Activated CD4-positive, CD25-positive, alpha-beta regulatory T cell (primary cell): Measurements from ENCODE around the gene KRTAP5-6.

ENCODE experiments used
- DNase-seq, 4 experiments: peaks; one replicate each; lab custom pipeline; 2025; lab: John Stamatoyannopoulos, UW

KRTAP5-6 gene

DNA sequence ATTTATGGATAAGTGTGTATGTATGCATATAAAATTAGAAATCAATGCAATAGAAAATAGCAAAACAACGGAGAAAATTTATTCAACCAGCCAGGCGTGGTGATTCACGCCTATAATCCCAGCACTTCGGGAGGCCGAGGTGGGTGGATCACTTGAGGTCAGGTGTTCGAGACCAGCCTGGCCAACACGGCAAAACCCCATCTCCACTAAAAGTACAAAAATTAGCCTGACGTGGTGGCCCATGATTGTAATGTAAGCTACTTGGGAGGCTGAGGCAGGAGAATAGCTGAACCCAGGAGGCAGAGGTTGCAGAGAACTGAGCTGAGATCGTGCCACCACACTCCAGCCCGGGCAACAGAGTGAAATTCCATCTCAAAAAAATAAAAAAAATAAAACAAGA lies 5.5 kb downstream of the KRTAP5-6 start:
- DNase-seq = no peak

DNA sequence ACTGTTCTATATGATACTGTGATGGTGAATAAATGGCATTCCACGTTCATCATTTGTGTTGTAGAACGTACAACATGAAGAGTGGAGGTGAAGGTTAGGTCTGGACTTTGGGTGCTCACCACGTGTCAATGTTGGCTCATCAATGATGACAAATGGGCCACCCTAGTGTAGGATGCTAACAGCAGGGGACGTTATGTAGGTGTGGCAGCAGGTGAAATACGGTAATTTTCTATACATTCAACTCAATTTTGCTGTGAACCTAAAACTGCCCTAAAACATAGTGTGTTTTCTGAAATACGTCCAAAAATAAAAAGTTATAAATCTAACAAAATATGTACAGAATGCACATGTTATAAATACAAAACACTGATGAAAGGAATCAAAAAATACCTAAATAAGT lies 6.2 kb downstream of the KRTAP5-6 start:
- no peak for DNase-seq

DNA sequence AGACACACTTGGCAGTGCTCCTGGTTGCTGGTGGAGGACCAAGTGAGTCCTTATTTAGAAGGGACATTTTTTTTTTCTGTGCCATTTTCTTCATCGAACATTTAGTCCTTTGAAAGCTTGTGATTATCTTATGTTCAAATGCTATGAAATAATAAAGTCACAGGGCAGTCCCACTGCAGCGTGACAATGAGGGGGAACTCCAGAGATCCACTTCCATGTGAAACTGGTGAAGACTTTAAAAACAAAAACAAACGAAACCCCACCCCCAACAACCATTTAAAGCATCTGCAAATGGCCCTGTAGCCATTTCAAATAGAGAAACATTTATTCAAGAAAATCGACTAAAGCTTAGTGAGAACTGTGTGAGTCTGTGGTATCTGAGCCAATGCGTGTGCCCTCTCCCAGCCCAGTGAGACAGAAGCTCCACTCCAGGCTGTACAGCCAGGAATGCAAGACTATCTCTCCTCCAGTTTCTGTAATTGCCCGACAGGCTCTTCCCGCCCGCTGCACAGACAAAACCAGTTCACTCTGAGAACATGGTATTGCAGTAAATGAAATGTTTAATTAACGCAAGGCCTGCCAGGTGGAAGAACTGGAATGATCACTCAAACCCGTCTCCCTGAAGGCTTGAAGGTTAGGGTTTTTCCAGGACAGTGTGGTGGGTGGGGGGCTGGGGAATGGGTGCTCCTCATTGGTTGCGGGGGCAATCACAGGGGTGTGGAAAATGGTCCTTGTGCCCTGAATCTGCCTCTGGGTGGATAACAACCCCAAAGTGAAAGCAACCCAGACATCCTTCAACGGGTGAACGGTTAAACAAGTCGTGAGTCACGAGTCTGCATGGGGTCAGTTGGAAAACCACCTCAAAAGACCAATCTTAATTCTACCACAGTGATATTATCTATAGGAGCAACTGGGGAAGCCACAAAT lies 8.4 kb downstream of the KRTAP5-6 start:
- DNase-seq = no peak

DNA sequence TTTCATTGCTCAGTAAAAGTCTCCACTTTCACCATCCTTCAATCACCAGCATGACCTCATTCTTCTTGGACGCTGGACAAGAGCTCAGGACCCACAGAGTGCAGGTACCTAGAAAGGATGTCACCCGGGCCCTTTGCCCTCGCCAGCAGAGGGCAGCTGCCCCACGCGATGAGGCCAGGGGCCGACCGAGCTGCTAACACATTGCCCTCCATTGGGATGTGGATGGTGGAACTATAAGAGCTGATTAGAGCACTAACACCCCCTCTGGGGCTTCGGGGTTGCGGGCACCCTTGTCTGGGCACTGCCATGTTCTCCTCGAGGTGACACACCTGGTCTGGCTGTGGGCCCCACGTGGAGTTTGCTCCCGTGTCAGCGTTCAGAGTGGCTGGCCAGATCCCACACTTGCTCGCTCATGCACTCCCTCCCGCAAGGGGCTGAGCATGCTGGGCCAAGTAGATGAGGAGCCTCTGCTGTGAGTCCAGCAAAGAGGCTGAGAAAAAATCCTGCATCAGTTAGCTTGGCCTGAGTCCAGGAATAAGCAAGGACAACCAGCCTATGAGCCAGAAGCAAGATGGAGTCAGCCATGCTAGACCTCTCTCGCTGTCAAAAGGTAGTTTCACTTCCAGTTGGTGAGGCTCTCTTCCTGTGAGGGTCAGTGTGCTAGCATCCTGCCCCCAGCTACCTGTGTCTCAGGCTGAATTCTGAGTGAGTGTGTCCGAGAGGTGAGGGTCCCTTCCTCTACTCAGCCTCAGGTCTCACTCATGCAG lies 9.8 kb downstream of the KRTAP5-6 start:
- no peak for DNase-seq

DNA sequence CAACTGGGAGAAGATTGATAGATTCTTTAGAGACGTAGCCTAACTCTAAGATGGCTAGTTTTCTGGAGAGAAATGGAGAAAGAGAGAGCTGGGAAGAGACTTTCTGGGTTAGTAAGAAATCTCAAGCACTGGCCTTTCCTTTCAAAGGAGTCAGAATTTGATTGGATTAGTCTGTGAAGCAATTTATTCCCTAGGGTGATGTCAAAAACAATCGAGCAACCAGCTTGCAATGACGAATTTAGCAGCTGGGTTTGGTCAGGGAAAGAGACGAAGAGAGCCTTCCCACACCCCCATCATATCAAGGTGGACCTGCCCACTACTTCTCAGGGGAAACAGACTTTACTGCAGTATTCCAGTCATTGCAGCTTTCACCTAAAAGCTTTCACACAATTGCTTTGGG lies 10.8 kb downstream of the KRTAP5-6 start:
- DNase-seq = no peak

DNA sequence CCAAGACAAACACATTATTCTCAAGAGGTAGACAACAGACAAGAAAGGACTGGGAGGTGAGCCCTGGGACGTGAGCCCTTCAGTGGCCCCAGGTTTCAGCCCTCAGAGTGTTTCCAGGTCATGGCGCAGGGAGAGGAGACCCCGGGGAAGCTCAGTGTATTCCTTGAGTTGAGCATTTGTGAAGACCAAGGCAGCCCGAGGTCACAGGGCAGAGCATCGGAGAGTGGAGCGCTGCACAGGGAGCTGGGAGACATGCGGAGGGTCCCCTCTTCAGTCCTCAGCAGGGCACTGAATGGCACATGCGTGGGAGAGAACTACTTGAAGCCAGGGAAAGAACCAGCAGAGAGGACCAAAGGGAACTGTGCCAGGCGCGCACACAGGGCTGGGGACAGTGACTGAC lies 11.7 kb downstream of the KRTAP5-6 start:
- no peak for DNase-seq

DNA sequence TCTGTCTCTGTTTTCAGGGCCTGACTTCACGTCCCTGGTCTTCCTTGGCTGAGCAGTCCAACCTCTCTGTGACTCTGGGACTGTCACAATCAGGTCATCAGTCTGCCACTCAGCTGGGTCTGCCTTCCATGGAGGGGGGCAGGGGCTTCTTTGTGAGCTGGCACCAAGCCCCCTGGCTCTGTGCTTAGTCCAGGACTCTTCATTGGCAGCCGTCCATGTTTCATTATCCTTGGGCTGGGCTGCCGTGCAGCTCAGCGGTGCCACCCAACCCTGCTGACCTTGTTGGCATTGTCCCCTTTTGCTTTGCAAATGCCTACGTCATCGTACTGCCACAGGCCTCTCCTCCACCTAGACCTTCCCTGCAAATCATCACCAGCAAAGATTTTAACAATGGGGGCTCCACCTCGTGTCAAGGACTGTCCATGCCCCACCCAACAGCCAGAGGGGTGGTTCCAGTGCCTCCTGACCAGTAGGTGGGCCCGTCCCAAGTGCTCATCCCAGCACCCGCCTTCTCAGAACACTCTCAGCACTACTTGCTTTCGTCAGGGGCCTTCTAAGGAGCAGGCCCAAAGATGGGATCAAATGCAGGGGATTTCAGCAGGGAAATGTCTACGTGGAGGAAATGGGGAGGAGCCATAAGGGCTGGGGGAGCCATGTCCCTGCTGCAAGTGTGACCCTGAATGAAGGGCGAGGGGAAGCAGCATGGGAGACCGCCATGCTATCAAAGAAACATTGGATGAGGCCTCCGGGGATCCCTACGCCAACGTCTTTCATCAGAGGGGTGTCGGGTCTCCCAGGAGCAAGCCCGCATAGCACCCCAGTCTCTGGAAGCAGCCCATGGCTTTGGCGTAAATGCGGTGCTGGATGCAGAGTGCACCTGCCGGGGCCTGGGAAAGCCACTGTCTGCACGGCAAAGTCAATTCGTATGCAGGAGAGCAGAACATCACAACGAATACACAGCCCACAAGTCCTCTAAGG lies 18.2 kb downstream of the KRTAP5-6 start:
- no peak for DNase-seq

DNA sequence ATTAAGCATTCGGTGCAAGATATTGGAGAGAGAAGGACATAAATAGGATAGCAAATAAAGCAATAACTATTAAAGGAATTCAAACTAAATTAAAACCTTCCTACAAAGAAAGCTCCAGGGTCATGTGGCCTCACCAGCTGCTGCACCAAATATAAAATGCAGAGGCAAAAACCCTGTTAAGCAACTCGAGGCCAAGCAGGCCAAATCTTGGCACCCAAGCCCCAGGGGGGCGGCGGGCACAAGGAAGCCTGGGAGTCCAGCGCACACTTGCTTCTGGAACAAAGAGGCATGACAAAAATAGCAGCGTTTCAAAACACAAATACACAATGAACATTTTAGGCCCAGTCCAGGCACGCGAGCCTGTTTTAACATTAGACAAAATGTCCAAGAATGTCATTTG lies 20.8 kb downstream of the KRTAP5-6 start:
- no peak for DNase-seq

DNA sequence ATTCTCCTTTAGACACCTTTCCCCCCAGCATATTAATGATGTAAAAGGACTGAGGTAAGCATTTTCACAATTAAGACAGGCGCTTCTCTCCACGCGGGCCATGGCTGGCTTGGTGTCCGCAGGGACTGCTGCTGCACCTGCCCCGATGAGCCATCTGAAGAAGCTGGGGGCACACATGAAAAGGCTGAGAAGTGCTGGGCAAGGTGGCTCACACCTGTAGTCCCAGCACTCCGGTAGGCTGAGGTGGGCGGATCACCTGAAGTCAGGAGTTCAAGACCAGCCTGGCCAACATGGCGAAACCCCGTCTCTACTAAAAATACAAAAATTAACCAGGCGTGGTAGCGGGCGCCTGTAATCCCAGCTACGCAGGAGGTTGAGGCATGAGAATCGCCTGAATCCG lies 21.3 kb downstream of the KRTAP5-6 start:
- no peak for DNase-seq

DNA sequence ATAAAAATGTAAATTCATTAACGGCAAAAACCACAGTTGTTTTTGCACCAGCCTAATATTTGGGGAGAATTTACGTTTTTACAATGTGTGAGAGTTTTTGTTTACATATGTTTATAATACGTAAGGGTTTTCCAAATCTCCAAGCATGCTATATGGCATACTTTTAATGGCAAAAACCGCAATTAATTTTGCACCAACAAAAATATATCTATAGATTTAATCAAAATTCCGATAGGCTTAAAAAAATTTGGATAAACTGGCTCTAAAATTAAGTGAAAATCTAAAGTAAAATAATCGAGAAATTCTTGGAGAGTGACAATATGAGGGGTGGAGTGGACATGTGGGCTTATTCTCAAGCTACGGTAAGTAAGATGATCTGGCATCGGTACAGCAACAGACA lies 22.8 kb downstream of the KRTAP5-6 start:
- DNase-seq = no peak

DNA sequence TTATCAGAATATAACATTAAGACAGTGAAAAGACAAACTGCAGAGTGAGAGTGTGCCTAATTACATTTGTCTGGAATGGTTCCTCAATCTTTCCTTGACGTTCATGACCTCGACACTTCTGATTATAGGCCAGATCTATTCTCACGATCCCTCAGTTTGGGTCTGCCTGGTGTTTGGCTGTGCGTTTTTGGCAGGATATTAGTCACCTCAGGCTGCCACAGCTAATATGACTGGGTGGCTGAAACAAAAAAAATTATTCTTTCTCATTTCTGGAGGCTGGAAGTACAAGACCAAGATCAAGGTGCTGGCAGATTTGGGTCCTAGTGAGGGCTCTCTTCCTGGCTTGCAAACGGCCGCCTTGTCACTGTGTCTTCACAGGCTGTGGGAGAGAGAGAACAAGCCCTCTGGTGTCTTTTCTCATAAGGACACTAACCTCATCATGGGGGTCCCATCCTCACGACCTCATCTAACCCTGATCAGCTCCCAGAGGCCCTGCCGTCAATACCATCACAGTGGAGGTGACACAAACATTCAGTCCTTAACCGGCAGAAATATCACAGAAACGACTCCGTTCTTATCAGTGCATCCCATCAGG lies 30.2 kb downstream of the KRTAP5-6 start:
- DNase-seq = no peak

DNA sequence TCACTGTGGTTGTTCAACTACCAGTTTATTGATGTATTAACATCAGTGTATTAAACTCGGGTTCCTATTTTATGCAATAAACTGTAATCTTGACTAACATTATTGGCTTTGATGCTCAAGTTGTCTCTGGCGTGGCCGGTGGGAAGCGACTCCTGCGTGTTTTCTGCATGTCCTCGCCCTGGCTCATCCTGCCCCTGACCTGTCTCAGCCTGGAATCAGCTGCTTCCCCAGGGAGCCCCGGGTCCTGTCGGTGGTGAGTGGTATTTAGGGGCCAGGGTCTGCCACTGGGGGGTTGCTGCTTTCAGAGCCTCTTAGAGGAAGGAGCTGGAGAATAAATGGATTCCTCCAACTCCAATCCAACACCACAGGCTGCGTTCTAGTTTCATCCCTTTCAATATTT lies 30.9 kb downstream of the KRTAP5-6 start:
- DNase-seq = no peak

DNA sequence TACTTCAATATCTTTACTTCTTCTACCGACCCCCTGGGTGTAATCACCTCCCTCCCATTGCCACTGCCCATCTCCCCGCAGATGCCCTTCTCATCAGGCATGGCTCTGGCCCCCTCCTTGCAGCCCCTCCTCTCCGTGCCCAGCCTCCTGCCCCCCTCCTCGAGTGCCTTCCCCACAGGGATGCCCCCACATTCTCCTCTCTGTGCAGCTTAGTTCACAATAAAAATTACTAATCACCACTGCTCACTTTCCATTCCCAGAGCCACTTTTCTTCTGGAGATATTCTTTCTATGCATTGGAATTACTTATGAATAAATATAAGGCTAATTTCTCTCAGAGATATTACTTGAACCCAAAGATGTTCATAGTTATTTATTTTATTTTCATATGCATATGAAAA lies 31.3 kb downstream of the KRTAP5-6 start:
- no peak for DNase-seq

DNA sequence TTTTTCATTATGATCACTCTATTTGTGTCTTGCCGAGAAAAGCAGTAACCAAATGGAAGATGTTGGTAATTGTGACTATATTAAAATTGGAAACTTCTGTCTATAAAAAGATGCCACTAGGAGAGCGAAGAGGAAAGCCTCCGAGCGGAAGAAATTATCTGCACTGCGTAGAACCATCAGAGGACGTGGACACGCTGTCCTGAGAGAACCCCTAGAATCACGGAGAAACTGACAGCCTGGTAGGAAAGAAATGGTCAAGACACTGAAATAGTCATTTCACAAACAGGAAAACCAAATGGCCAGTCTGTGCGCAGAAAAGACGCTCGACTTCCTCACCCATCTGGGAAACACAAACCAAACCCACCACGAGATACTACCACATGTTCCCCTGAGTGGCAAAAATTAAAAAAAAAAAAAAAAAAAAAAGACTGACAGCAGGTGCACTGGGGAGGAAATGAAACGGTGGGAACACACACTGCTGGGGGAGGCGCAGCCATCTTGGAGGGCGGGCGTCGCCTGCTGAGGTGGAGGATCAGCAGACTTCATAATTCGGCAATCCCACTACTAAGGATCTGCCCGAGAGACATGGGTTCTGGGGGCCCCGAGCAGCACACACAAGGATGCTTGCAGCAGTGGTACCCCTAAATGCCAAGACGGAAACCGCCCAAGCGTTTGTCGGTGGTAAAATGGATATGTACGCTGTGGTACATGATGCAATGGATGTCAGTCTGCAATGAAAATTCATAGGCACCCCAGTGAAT lies 32.1 kb downstream of the KRTAP5-6 start:
- DNase-seq = no peak

DNA sequence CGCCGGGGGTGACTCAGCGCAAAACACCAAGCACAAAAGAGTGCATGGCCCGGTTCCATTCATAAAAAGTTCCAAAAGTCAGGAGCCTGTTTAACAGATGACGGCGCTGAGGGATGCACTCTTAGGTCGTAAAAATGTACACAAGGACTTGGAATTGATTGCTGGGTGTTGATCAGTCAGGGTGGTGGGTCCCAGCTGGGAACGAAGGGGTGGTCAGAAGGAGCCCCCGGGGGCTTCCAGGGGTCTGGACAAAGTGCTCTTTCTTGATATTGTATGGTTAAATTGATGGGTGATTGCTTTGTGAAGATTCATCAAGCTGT lies 32.7 kb downstream of the KRTAP5-6 start:
- DNase-seq = no peak

DNA sequence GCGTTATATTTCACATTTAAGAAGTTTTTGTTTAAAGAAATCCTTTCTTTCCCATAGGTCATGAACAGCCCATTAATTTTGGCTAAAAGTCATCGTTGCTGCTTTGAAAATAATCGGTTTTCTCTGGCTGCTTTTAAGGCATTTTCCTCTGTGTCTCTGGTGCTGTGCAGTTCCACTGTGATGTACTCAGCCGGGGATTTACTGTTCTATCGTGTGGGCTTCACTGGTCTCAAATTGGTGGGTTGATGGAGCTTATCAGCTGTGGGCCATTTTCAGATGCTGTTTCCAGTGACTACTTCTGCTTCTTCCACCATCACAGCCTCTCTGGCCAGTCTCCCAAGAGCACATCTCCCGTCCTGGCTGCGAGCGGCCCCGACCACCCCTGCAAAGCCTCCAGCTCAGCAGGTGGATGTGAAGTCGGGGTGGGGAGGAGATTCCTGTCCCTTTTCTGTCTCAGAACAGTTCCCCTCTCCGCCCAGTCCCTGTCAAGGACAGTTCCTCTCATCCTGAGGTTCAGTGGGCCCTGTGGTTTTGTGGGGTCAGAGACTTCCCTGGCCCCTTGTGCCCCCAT lies 33.1 kb downstream of the KRTAP5-6 start:
- no peak for DNase-seq

DNA sequence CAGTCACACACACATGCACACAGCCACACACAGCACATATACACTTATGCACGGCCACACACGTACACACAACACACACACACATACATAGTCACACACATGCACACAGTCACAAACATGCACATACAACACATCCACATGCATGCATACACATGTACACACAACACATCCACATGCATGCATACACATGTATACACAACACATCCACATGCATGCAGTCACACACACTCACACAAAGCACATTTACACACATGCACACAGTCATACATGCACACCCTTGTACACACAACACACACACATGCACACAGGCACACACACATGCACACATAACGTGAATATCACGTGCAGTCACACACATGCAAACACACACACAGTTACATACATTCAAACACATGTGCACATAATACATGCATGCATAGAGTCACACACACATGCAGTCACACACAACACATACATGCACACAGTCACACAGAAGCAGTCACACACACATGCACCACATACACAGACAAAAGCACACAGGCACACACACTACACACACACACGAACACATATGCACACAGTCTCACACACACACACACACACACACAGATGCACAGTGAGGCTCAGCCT lies 34.6 kb downstream of the KRTAP5-6 start:
- no peak for DNase-seq

DNA sequence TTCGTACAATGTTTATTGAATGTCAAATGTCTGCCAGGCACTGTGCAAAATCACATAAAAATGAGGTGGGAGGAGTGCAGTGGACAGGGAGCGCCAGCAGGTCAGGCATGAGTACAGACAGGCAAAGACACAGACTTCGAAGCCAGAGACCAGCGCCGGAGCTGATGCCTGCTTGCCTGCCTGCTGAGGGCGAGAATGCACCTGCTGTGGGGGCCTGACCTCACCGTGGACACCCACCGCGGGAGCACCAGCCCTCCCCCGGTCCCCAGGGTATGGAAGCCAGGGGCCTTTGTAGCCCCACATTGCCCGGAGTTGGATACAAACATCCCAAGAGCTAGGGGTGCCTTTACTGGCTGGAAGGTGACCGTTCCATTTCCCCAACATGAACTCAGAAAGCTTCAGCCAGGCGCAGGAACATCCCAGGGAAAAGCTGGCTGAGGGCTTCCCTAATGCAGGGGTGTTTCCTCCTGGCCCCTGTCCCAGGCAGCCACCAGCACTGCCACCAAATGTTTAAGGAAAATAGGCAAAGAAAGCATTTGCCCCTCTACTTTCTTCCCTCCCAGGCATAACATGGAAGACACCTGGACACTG lies 35.5 kb downstream of the KRTAP5-6 start:
- no peak for DNase-seq

DNA sequence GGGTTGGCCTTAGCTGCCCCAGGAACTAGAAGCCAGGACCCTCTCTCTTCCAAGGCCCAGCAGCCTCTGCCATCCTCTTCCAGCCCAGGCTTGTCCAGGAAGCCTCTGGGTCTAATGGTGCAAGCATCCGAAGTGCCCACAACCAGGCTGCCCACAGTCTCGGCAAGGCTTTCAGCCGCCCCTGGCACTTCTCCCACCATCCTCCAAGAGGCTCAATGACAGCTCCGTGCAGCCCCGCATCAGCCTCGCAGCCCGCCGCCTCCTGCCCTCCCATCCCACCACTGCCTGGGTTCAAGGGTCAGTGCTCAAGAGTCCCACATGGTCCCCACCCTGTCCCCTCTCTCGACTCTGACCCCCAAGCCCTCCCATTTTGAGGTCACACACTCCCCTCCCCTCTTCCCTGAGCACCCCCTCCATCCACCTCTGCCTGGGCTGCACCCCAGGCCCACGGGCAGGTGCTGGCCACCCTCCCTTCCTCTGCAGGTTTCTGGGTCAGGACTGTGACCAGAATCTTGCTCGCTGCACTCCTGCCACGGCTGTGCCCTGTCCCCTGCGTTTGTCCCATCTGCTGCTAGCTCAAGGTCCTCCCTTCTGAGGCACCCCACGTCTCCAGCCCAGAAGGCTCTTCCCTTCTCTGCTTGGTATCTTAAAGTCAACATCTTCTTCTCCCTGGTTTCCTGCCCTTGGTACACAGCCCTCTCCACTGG lies 36.2 kb downstream of the KRTAP5-6 start:
- DNase-seq = no peak
